ENCODE data around the gene LDLRAD3. TPM values are rescaled to one million over a fixed set of nuclear protein-coding genes. Genes with fewer than 3 reads are reported as not detected.

The LDLRAD3 gene
- total RNA-seq, 1 experiment from 2014 or later, result 55.7 TPM

- POLR2A ChIA-PET, result no interaction called here
- no peak overlapping the region for H3K4me3 Mint-ChIP-seq (ENCODE audit: unreplicated experiment)
- TF ChIP-seq CTCF (IDR thresholded peaks at IDR 0.05; ENCODE audit: unreplicated experiment), result no peak
- no peak overlapping the region for H3K27ac Mint-ChIP-seq (ENCODE audit: low read depth, unreplicated experiment)
- no TSS peak for BruUV-seq (replicated peaks)
- CTCF ChIA-PET, result interaction anchor here (0.6 kb wide), 1 partner anchor 11 kb away, joined by 3 read pairs; no protein-coding TSS in a partner anchor
- intact Hi-C loops (cut with micrococcal nuclease), result no loop called here
- H3K27me3 Mint-ChIP-seq (ENCODE audit: insufficient read depth, unreplicated experiment), result no peaks in the 10 kb centered on the region
- peaks cover 10% of the 10 kb centered on the region for H3K36me3 Mint-ChIP-seq (ENCODE audit: insufficient read depth, unreplicated experiment)
- DNase-seq (ENCODE audit: unreplicated experiment), result no peak
- H3K9me3 Mint-ChIP-seq (ENCODE audit: unreplicated experiment), result no peaks in the 10 kb centered on the region
- no peaks in the 10 kb centered on the region for H3K4me1 Mint-ChIP-seq (ENCODE audit: insufficient read depth, unreplicated experiment)
Observed at GRCh38 chr11:36238036-36238631, 294.3 kb downstream of the LDLRAD3 start.

GRCh38 chr11:36238881-36239280 is 295.0 kb downstream of the LDLRAD3 start:
- H3K4me3 Mint-ChIP-seq (ENCODE audit: unreplicated experiment), result no peak overlapping the region
- peaks cover 10% of the 10 kb centered on the region for H3K36me3 Mint-ChIP-seq (ENCODE audit: insufficient read depth, unreplicated experiment)
- intact Hi-C loops (cut with micrococcal nuclease), result no loop called here
- H3K27ac Mint-ChIP-seq (ENCODE audit: low read depth, unreplicated experiment), result no peak overlapping the region
- CTCF ChIA-PET, result interaction anchor here (0.9 to 1.2 kb wide), 3 partner anchors 23 to 34 kb away, joined by 3 to 4 read pairs (median 3); no protein-coding TSS in a partner anchor
- POLR2A ChIA-PET, result interaction anchor here (0.7 to 1.5 kb wide), 2 partner anchors 10 to 217 kb away, joined by 3 to 6 read pairs; no protein-coding TSS in a partner anchor
- no peak for DNase-seq (ENCODE audit: unreplicated experiment)
- no peaks in the 10 kb centered on the region for H3K9me3 Mint-ChIP-seq (ENCODE audit: unreplicated experiment)
- no peaks in the 10 kb centered on the region for H3K27me3 Mint-ChIP-seq (ENCODE audit: insufficient read depth, unreplicated experiment)
- no peaks in the 10 kb centered on the region for H3K4me1 Mint-ChIP-seq (ENCODE audit: insufficient read depth, unreplicated experiment)
- BruUV-seq (replicated peaks), result no TSS peak
- TF ChIP-seq CTCF (IDR thresholded peaks at IDR 0.05; ENCODE audit: unreplicated experiment), result no peak

- ChIA-PET CTCF (interaction anchor here (0.9 to 1.2 kb wide), 3 partner anchors 22 to 35 kb away, joined by 3 to 4 read pairs (median 3); no protein-coding TSS in a partner anchor), POLR2A (interaction anchor here (1.5 kb wide), 1 partner anchor 10 kb away, joined by 6 read pairs; no protein-coding TSS in a partner anchor)
- no peak overlapping the region for H3K4me3 Mint-ChIP-seq (ENCODE audit: unreplicated experiment)
- H3K27me3 Mint-ChIP-seq (ENCODE audit: insufficient read depth, unreplicated experiment), result no peaks in the 10 kb centered on the region
- no peak for TF ChIP-seq CTCF (IDR thresholded peaks at IDR 0.05; ENCODE audit: unreplicated experiment)
- intact Hi-C loops (cut with micrococcal nuclease), result no loop called here
- no peaks in the 10 kb centered on the region for H3K4me1 Mint-ChIP-seq (ENCODE audit: insufficient read depth, unreplicated experiment)
- no peaks in the 10 kb centered on the region for H3K9me3 Mint-ChIP-seq (ENCODE audit: unreplicated experiment)
- no peak overlapping the region for H3K27ac Mint-ChIP-seq (ENCODE audit: low read depth, unreplicated experiment)
- BruUV-seq (replicated peaks), result no TSS peak
- no peak for DNase-seq (ENCODE audit: unreplicated experiment)
- H3K36me3 Mint-ChIP-seq (ENCODE audit: insufficient read depth, unreplicated experiment), result peaks cover 10% of the 10 kb centered on the region
Observed at GRCh38 chr11:36239636-36240035, 295.8 kb downstream of the LDLRAD3 start.

- Mint-ChIP-seq H3K4me3 (ENCODE audit: unreplicated experiment) (no peak overlapping the region), H3K36me3 (ENCODE audit: insufficient read depth, unreplicated experiment) (peaks cover 10% of the 10 kb centered on the region), H3K9me3 (ENCODE audit: unreplicated experiment) (no peaks in the 10 kb centered on the region), H3K27ac (ENCODE audit: low read depth, unreplicated experiment) (no peak overlapping the region), H3K27me3 (ENCODE audit: insufficient read depth, unreplicated experiment) (no peaks in the 10 kb centered on the region), H3K4me1 (ENCODE audit: insufficient read depth, unreplicated experiment) (no peaks in the 10 kb centered on the region)
- POLR2A ChIA-PET, result interaction anchor here (1.5 kb wide), 1 partner anchor 9 kb away, joined by 6 read pairs; no protein-coding TSS in a partner anchor
- BruUV-seq (replicated peaks), result no TSS peak
- no peak for TF ChIP-seq CTCF (IDR thresholded peaks at IDR 0.05; ENCODE audit: unreplicated experiment)
- CTCF ChIA-PET, result interaction anchor here (1.1 kb wide), 1 partner anchor 21 kb away, joined by 3 read pairs; no protein-coding TSS in a partner anchor
- intact Hi-C loops (cut with micrococcal nuclease), result no loop called here
- DNase-seq (ENCODE audit: unreplicated experiment), result no peak
Observed at GRCh38 chr11:36240173-36240572, 296.3 kb downstream of the LDLRAD3 start.
